PFSK-1 (cell line): Measurements from ENCODE around the gene ATG2A. TPM values are rescaled to one million over a fixed set of nuclear protein-coding genes. Genes with fewer than 3 reads are reported as not detected.
A peak's percentile ranks its signal among the peaks of the same experiment; 100 is the strongest.

ENCODE experiments used
- FOXP2 ChIP-seq: optimal IDR thresholded peaks from 2 replicates; pipeline ENCODE3; 2011; ENCODE audit warnings: borderline replicate concordance, control low read depth, inconsistent platforms; ENCODE audit not compliant: insufficient read depth; ENCODE audit errors: extremely low read length, extremely low read depth
- POLR2AphosphoS5 ChIP-seq: IDR thresholded peaks from 2 replicates; pipeline ENCODE4 v1.6.1; 2012; ENCODE audit warnings: low read depth, mild to moderate bottlenecking, control low read depth, low read length, moderate library complexity
- REST ChIP-seq, 2 experiments: IDR thresholded peaks; 2 replicates each; pipeline versions ENCODE4 v1.6.1 to v1.8.0; 2011 to 2012; ENCODE audit warnings: low read depth in 2 of 2, low read length in 2 of 2, control low read depth in 1 of 2, inconsistent platforms in 1 of 2, mild to moderate bottlenecking in 1 of 2, moderate library complexity in 1 of 2; ENCODE audit not compliant: insufficient read depth in 1 of 2
- SIN3A ChIP-seq: IDR thresholded peaks from 2 replicates; pipeline ENCODE4 v1.6.1; 2012; ENCODE audit warnings: mild to moderate bottlenecking, low read length, moderate library complexity, borderline replicate concordance; ENCODE audit not compliant: insufficient read depth
- TAF1 ChIP-seq: IDR thresholded peaks from 2 replicates; pipeline ENCODE4 v1.6.1; 2012; ENCODE audit warnings: low read length, control low read depth, borderline replicate concordance; ENCODE audit not compliant: insufficient read depth
- polyA plus RNA-seq: library from polyadenylated mRNA; unstranded; fragments of >200 nt; gene quantifications from one replicate; pipeline ENCODE4 v1.2.1, GENCODE V29; 2012; ENCODE audit warnings: low read depth, missing spikeins; ENCODE audit not compliant: insufficient read length

The ATG2A gene
- polyA plus RNA-seq = 27.8 TPM

- TF ChIP-seq FOXP2 (peak; percentile 67), REST (IDR thresholded peaks at IDR 0.05; ENCODE audit: insufficient read depth in 1 of 2, low read depth in 2 of 2, low read length in 2 of 2) (no peak), TAF1 (peak; percentile 82), POLR2AphosphoS5 (peak; percentile 78; the same call in 1 of the 2 replicates), SIN3A (peak; percentile 64; the same call in 1 of the 2 replicates)
These were observed at the start of gene ATG2A for GRCh38 chr11:64916775-64917662. Gene ATG2A, minus strand, starts transcription at chr11:64917209. Its CDS starts 74 bp downstream, at chr11:64917135.

GRCh38 chr11:64963072-64963631 lies 46.1 kb upstream of the ATG2A start:
- TF ChIP-seq REST (IDR thresholded peaks at IDR 0.05; ENCODE audit: insufficient read depth in 1 of 2, low read depth in 2 of 2, low read length in 2 of 2) = no peak
- no peak for TF ChIP-seq SIN3A
- no peak for TF ChIP-seq POLR2AphosphoS5
- no peak for TF ChIP-seq FOXP2
- no peak for TF ChIP-seq TAF1

GRCh38 chr11:64960719-64961118 lies 43.7 kb upstream of the ATG2A start:
- TF ChIP-seq SIN3A (no peak), FOXP2 (no peak), POLR2AphosphoS5 (no peak), TAF1 (no peak), REST (IDR thresholded peaks at IDR 0.05; ENCODE audit: insufficient read depth in 1 of 2, low read depth in 2 of 2, low read length in 2 of 2) (no peak)

DNA sequence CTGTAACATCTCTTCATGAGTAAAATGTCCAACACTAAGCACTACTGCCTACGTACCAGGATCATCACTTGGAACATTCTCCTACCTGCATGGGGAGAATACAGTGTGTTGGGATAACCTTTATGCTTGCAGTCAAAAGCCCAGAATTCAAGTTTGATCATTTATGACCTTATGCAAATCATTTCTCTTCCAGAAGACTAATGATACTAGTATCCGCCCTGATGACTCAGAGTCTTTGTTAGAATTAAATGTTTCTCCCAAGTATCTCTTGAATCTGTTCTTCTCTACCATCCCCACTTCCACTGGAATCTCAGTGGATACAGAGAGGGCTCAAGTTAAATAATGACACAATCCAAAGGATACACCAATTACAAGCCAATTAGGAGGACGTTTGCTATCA lies 42.5 kb upstream of the ATG2A start:
- no peak for TF ChIP-seq FOXP2
- TF ChIP-seq POLR2AphosphoS5 = no peak
- TF ChIP-seq REST (IDR thresholded peaks at IDR 0.05; ENCODE audit: insufficient read depth in 1 of 2, low read depth in 2 of 2, low read length in 2 of 2) = no peak
- no peak for TF ChIP-seq TAF1
- TF ChIP-seq SIN3A = no peak
